Measurements from ENCODE around the gene KLHDC7B. TPM values are rescaled to one million over a fixed set of nuclear protein-coding genes. Genes with fewer than 3 reads are reported as not detected.

Gene KLHDC7B
- total and polyA plus RNA-seq, 2 of the 13 experiments (the other 11 are each of a cell fraction or from before 2014, with no cell fraction given) = 0.11 TPM; not detected in 1

DNA sequence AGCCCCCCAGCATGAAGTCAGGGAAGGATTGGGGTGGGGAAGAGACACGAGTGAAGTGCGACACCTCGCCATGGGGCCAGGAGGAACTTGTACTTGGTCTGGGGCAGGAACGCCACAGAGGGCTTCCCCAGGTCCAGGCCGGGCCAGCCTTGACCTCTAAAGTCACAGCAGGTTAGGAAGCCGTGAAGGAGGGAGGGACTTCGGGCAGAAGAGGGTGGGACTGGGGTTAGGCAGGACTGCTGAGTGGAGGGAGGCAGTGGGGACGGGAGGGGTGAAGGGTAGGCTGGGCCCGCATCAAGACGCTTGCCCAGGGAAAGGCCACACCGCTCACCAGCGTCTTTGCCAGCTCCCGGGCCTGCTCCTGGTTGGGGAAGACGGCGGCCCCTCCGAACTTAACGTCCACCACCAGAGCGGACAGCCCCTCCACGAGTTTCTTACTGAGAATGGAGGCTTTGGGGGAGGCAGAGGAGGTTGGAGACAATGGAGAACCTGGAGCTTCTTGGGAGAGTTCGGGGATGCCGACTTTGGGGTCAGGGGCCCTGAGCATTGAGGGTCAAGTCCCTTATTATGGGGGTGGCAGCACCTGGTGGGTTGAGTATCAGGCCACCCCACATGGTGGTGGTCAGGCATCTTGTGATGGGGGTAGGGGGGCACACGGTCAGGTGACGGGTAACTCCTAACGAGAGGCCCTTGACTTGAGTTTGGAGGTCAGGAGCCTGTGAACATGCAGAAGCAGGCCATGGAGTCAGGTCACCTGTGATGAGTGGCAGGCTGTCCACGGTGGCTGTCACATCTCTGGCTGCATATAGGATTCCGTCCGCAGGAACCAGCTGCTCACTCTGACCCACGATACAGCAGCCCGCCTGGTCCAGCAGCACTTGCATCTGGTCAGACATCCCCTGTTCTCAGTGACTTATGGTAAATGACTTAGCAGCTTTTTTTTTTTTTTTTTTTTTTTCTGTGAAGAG lies 18.6 kb upstream of the KLHDC7B start (continued):
- TF ChIP-seq, protein P1, sequence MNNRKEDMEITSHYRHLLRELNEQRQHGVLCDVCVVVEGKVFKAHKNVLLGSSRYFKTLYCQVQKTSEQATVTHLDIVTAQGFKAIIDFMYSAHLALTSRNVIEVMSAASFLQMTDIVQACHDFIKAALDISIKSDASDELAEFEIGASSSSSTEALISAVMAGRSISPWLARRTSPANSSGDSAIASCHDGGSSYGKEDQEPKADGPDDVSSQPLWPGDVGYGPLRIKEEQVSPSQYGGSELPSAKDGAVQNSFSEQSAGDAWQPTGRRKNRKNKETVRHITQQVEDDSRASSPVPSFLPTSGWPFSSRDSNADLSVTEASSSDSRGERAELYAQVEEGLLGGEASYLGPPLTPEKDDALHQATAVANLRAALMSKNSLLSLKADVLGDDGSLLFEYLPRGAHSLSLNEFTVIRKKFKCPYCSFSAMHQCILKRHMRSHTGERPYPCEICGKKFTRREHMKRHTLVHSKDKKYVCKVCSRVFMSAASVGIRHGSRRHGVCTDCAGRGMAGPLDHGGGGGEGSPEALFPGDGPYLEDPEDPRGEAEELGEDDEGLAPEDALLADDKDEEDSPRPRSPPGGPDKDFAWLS (CRISPR knock-in tag; IDR thresholded peaks at IDR 0.05; ENCODE audit: borderline replicate concordance) = no peak
- TF ChIP-seq ZFP36 (IDR thresholded peaks at IDR 0.05; ENCODE audit: borderline replicate concordance, low read depth, low read length, partially characterized antibody) (no peak), ZNF225 (CRISPR knock-in tag; IDR thresholded peaks at IDR 0.05) (no peak), ZNF766 (CRISPR knock-in tag; IDR thresholded peaks at IDR 0.05; ENCODE audit: borderline replicate concordance) (no peak), ZIK1 (CRISPR knock-in tag; IDR thresholded peaks at IDR 0.05; ENCODE audit: borderline replicate concordance, low read depth) (no peak), ZNF607 (CRISPR knock-in tag; IDR thresholded peaks at IDR 0.05; ENCODE audit: borderline replicate concordance) (0 out of 2 replicates have a peak, but pooled peaks have one; percentile 1), TARDBP (CRISPR knock-in tag; IDR thresholded peaks at IDR 0.05) (peak; percentile 48; the same call in 1 of the 2 replicates), FOXK1 (CRISPR knock-in tag; IDR thresholded peaks at IDR 0.05; ENCODE audit: borderline replicate concordance, low read depth) (no peak), SAFB2 (CRISPR knock-in tag; IDR thresholded peaks at IDR 0.05; ENCODE audit: borderline replicate concordance, low read depth) (no peak), ZBTB42 (CRISPR knock-in tag; IDR thresholded peaks at IDR 0.05) (no peak), JUN (CRISPR knock-in tag; IDR thresholded peaks at IDR 0.05) (no peak), RXRA (CRISPR knock-in tag; IDR thresholded peaks at IDR 0.05) (peak; percentile 79), SRSF4 (IDR thresholded peaks at IDR 0.05; ENCODE audit: low read depth, low read length, poor library complexity, severe bottlenecking) (no peak)
- TF ChIP-seq, protein P2, sequence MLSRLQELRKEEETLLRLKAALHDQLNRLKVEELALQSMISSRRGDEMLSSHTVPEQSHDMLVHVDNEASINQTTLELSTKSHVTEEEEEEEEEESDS (CRISPR knock-in tag; IDR thresholded peaks at IDR 0.05; ENCODE audit: borderline replicate concordance) = no peak
- TF ChIP-seq, protein P3, sequence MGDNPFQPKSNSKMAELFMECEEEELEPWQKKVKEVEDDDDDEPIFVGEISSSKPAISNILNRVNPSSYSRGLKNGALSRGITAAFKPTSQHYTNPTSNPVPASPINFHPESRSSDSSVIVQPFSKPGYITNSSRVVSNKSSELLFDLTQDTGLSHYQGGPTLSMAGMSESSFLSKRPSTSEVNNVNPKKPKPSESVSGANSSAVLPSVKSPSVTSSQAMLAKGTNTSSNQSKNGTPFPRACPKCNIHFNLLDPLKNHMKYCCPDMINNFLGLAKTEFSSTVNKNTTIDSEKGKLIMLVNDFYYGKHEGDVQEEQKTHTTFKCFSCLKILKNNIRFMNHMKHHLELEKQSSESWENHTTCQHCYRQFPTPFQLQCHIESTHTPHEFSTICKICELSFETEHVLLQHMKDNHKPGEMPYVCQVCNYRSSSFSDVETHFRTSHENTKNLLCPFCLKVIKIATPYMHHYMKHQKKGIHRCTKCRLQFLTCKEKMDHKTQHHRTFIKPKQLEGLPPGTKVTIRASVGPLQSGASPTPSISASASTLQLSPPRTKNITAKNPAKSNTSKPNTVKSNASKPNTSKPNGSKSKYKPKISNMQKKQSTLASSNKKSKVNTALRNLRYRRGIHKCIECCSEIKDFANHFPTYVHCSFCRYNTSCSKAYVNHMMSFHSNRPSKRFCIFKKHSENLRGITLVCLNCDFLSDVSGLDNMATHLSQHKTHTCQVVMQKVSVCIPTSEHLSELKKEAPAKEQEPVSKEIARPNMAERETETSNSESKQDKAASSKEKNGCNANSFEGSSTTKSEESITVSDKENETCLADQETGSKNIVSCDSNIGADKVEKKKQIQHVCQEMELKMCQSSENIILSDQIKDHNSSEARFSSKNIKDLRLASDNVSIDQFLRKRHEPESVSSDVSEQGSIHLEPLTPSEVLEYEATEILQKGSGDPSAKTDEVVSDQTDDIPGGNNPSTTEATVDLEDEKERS (CRISPR knock-in tag; IDR thresholded peaks at IDR 0.05) = no peak
- TF ChIP-seq, protein P4, sequence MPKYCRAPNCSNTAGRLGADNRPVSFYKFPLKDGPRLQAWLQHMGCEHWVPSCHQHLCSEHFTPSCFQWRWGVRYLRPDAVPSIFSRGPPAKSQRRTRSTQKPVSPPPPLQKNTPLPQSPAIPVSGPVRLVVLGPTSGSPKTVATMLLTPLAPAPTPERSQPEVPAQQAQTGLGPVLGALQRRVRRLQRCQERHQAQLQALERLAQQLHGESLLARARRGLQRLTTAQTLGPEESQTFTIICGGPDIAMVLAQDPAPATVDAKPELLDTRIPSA (CRISPR knock-in tag; IDR thresholded peaks at IDR 0.05; ENCODE audit: borderline replicate concordance) = no peak
- TF ChIP-seq, protein P5, sequence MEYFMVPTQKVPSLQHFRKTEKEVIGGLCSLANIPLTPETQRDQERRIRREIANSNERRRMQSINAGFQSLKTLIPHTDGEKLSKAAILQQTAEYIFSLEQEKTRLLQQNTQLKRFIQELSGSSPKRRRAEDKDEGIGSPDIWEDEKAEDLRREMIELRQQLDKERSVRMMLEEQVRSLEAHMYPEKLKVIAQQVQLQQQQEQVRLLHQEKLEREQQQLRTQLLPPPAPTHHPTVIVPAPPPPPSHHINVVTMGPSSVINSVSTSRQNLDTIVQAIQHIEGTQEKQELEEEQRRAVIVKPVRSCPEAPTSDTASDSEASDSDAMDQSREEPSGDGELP (IDR thresholded peaks at IDR 0.05; ENCODE audit: borderline replicate concordance, low read depth) = no peak
